Transverse colon (tissue), 4 donors: ENCODE measurements around the gene CRACDL. TPM values are rescaled to one million over a fixed set of nuclear protein-coding genes. Genes with fewer than 3 reads are reported as not detected.

ENCODE experiments used
- DNase-seq: peaks from one replicate; pipeline ENCODE4 v3.0.0-alpha.2; 2019
- H3K27ac ChIP-seq, 4 donors: fragments of 200-600 bp; sonication (generic); 2 replicates each; pipeline ENCODE4 v1.5.1; 2016 to 2018; ENCODE audit warnings: inconsistent platforms in 4 of 4
- H3K27me3 ChIP-seq: fragments of 200-600 bp; sonication (generic); 2 replicates; pipeline ENCODE4 v1.5.1; 2017; ENCODE audit warnings: inconsistent platforms
- H3K36me3 ChIP-seq, 4 donors: fragments of 200-600 bp; sonication (generic); 2 replicates each; pipeline ENCODE4 v1.5.1; 2017 to 2019; ENCODE audit warnings: inconsistent platforms in 4 of 4
- H3K4me1 ChIP-seq, 4 donors: fragments of 200-600 bp; sonication (generic); 2 replicates each; pipeline ENCODE4 v1.5.1; 2017 to 2020; ENCODE audit warnings: inconsistent platforms in 4 of 4
- H3K4me3 ChIP-seq, 4 donors: fragments of 200-600 bp; sonication (generic); 1 replicate in 1 of 4; 2 replicates in 3 of 4; pipeline versions ENCODE4 v1.5.1 to v1.6.1; 2017 to 2019; ENCODE audit warnings: inconsistent platforms in 4 of 4
- H3K9me3 ChIP-seq, 2 donors: fragments of 200-600 bp; sonication (generic); 2 replicates each; pipeline ENCODE4 v1.5.1; 2017 to 2019; ENCODE audit warnings: inconsistent platforms in 2 of 2
- EP300 ChIP-seq: sonication (generic); formaldehyde crosslinking; IDR thresholded peaks from one replicate; pipeline ENCODE4 v1.6.1; 2017; ENCODE audit warnings: antibody characterized with exemption, low read depth
- POLR2A ChIP-seq: fragments of 450-650 bp; IDR thresholded peaks from one replicate; pipeline ENCODE4 v1.6.1; 2016; ENCODE audit warnings: antibody characterized with exemption, mild to moderate bottlenecking, moderate library complexity
- POLR2AphosphoS5 ChIP-seq, 3 donors: sonication (generic); formaldehyde crosslinking; IDR thresholded peaks; one replicate each; pipeline ENCODE4 v1.6.1; 2016; ENCODE audit warnings: antibody characterized with exemption in 3 of 3
- WGBS, 2 donors: methylation state at CpG; one replicate each; pipeline ENCODE4 v1.1.5; 2018; ENCODE audit warnings: low coverage in 1 of 2; 5-methylcytosine and 5-hydroxymethylcytosine counted together
- in situ Hi-C, 4 donors: fragments of 200-750 bp; cut with MboI; loops; one replicate each; pipeline versions ENCODE4 v1.15.0 to v1.15.1; 2017; ENCODE audit warnings: low sequenced_read_pairs in 3 of 4, low pct_ligation_motif_present in 1 of 4, low pct_unique_long_range_greater_than_20kb in 1 of 4
- intact Hi-C: fragments of 100-400 bp; cut with DNase I; formaldehyde crosslinking; loops from one replicate; pipeline ENCODE4 v1.15.1; 2023; ENCODE audit warnings: low total_unique reads
- total RNA-seq, 4 donors: library from RNA; depleted of rRNA; stranded (reverse); fragments of >200 nt; gene quantifications; one replicate each; pipeline ENCODE4 v1.1.0, GENCODE V29; 2016
- TF ChIP-seq, protein P1 (sequence below), 5 experiments: fragments of 200-600 bp in 3 of 5; fragments of 450-650 bp in 2 of 5; sonication (generic) in 3 of 5; IDR thresholded peaks; 1 replicate in 2 of 5; 2 replicates in 3 of 5; pipeline ENCODE4 v1.5.1; 2016 to 2017; ENCODE audit warnings: antibody characterized with exemption in 5 of 5, inconsistent platforms in 3 of 5, mild to moderate bottlenecking in 2 of 5, moderate library complexity in 1 of 5

CRACDL gene
- total RNA-seq, 4 donors from 2014 or later, result 15.1 to 21.3 (median 16.9) TPM

DNA sequence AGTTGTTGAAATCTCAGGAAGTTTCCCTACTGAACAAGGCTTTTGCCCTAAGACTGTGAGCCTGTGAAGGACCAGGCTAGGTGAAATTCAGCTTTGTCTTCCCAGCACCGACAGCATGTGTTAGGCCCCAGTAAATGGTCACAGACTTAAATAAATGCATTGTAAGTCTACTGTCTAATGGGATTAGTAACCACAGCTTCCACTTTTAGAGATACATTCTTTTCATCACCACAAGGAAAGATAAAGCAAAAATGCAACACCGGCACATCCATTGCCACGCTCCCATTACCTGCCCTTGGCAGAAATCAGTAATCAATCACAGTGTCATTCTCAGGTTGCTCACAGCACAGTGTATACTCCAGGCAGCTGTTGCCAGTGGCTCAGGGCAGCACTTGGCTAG lies 59.3 kb downstream of the CRACDL start:
- WGBS, 2 donors, result 75 to 86% methylated on average over 1 to 3 of the region's 3 CpGs
- no peak for TF ChIP-seq POLR2A

GRCh38 chr2:98875746-98876145 lies 60.3 kb downstream of the CRACDL start:
- no peak for DNase-seq
- Histone ChIP-seq H3K4me1 (peaks cover 0 to under 1% (median 0%) of the 10 kb centered on the region in 4 donors), H3K9me3 (no peaks in the 10 kb centered on the region), H3K4me3 (no peak overlapping the region), H3K27ac (no peak overlapping the region), H3K36me3 (no peaks in the 10 kb centered on the region), H3K27me3 (no peaks in the 10 kb centered on the region)
- no peak for TF ChIP-seq EP300
- TF ChIP-seq POLR2A, result no peak
- no peak for TF ChIP-seq POLR2AphosphoS5 (IDR thresholded peaks at IDR 0.05)
- TF ChIP-seq, protein P1, sequence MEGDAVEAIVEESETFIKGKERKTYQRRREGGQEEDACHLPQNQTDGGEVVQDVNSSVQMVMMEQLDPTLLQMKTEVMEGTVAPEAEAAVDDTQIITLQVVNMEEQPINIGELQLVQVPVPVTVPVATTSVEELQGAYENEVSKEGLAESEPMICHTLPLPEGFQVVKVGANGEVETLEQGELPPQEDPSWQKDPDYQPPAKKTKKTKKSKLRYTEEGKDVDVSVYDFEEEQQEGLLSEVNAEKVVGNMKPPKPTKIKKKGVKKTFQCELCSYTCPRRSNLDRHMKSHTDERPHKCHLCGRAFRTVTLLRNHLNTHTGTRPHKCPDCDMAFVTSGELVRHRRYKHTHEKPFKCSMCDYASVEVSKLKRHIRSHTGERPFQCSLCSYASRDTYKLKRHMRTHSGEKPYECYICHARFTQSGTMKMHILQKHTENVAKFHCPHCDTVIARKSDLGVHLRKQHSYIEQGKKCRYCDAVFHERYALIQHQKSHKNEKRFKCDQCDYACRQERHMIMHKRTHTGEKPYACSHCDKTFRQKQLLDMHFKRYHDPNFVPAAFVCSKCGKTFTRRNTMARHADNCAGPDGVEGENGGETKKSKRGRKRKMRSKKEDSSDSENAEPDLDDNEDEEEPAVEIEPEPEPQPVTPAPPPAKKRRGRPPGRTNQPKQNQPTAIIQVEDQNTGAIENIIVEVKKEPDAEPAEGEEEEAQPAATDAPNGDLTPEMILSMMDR (IDR thresholded peaks at IDR 0.05), result no peak
- in situ Hi-C loops (no loop called here), intact Hi-C loops (no loop called here)
- WGBS, 2 donors, result 75% methylated on average over 4 of the region's 4 CpGs; no CpG with 5 or more reads in 1 of the 2 donors

More for the DNA sequence above, 59.3 kb downstream of the CRACDL start:
- H3K4me3 ChIP-seq, result no peak overlapping the region
- in situ Hi-C loops (no loop called here), intact Hi-C loops (no loop called here)
- no peaks in the 10 kb centered on the region for H3K9me3 ChIP-seq
- no peaks in the 10 kb centered on the region for H3K36me3 ChIP-seq
- no peak overlapping the region for H3K27ac ChIP-seq
- H3K4me1 ChIP-seq, result no peaks in the 10 kb centered on the region
- no peaks in the 10 kb centered on the region for H3K27me3 ChIP-seq
- no peak for DNase-seq

- no peaks in the 10 kb centered on the region for H3K27me3 ChIP-seq
- H3K36me3 ChIP-seq, result no peaks in the 10 kb centered on the region
- no peak overlapping the region for H3K27ac ChIP-seq
- DNase-seq, result no peak
- WGBS, 2 donors, result 79 to 83% methylated on average over 1 to 14 of the region's 14 CpGs
- intact Hi-C loops, result no loop called here
- no peaks in the 10 kb centered on the region for H3K9me3 ChIP-seq
- in situ Hi-C loops, result no loop called here
- H3K4me3 ChIP-seq, result no peak overlapping the region
- no peak for TF ChIP-seq POLR2A
- TF ChIP-seq, protein P1 (IDR thresholded peaks at IDR 0.05), result no peak
- TF ChIP-seq EP300, result no peak
- TF ChIP-seq POLR2AphosphoS5 (IDR thresholded peaks at IDR 0.05), result no peak
- peaks cover 0 to 5% (median 4%) of the 10 kb centered on the region in 4 donors for H3K4me1 ChIP-seq
Measured at GRCh38 chr2:98875081-98875728, 60.8 kb downstream of the CRACDL start.

- H3K27ac ChIP-seq, result no peak overlapping the region
- no peak overlapping the region for H3K4me3 ChIP-seq
- intact Hi-C loops (no loop called here), in situ Hi-C loops (no loop called here)
- TF ChIP-seq POLR2A, result no peak
- TF ChIP-seq, protein P1 (IDR thresholded peaks at IDR 0.05), result no peak
- no peak for TF ChIP-seq EP300
- TF ChIP-seq POLR2AphosphoS5 (IDR thresholded peaks at IDR 0.05), result no peak
- 85 to 100% methylated on average over 2 to 11 of the region's 11 CpGs for WGBS, 2 donors
- H3K9me3 ChIP-seq, result no peaks in the 10 kb centered on the region
- no peaks in the 10 kb centered on the region for H3K36me3 ChIP-seq
- no peaks in the 10 kb centered on the region for H3K27me3 ChIP-seq
- no peak for DNase-seq
- H3K4me1 ChIP-seq, result peaks cover 0 to 7% (median 5%) of the 10 kb centered on the region in 4 donors
Measured at GRCh38 chr2:98874186-98874689, 61.8 kb downstream of the CRACDL start.

DNA sequence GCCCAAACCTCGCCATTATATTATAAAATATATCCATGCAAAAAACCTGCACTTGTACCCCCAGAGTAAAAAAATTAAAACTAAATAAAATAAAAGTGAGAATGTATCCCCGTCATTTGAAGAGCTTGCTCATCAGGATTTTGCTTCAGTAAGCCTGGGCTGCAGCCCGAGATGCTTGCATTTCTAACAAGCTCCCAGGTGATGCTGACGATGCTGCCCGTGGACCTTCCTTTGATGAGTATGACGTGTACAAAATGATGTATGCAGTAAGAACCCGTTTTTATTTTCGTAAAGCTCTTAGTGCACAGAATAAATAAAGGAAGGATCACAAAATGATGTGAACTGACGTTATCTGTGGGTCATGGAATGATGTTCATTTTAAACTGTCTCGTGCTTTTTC lies 63.5 kb downstream of the CRACDL start:
- in situ Hi-C loops, result no loop called here
- H3K4me3 ChIP-seq, result no peak overlapping the region
- H3K27ac ChIP-seq, result no peak overlapping the region
- H3K27me3 ChIP-seq, result no peaks in the 10 kb centered on the region
- intact Hi-C loops, result no loop called here
- TF ChIP-seq, protein P1 (IDR thresholded peaks at IDR 0.05), result no peak
- no peak for TF ChIP-seq POLR2AphosphoS5 (IDR thresholded peaks at IDR 0.05)
- TF ChIP-seq EP300, result no peak
- no peak for TF ChIP-seq POLR2A
- no peaks in the 10 kb centered on the region for H3K9me3 ChIP-seq
- no peak for DNase-seq
- no peaks in the 10 kb centered on the region for H3K36me3 ChIP-seq
- 87 to 95% methylated on average over 10 of the region's 10 CpGs for WGBS, 2 donors
- H3K4me1 ChIP-seq, result peaks cover 0 to 14% (median 12%) of the 10 kb centered on the region in 4 donors
